ENCODE data around the gene PTPRB. TPM values are rescaled to one million over a fixed set of nuclear protein-coding genes. Genes with fewer than 3 reads are reported as not detected.
"Not testable (repeated sequence)": the region's sequence is repeated elsewhere in the genome, so short reads cannot be mapped to it uniquely, and the experiment has no call there.

PTPRB gene
- total and polyA plus RNA-seq, 2 experiments from 2014 or later, result 0.36 to 1.7 TPM

DNA sequence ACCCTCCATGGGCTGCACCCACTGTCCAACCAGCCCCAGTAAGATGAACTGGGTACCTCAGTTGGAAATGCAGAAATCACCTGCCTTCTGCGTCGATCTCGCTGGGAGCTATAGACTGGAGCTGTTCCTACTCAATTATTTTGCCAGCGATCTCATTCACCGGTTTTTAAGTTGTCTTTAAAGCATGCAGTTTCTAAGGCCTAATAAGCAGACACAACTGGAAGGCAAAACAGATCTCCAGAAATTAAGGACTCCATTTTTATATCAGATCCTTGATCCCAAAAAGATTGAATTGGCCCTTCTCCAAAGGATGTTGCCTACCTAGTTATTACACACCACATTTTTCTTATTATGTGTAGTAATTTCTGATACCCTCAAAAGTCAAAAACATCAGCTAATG is 139.7 kb downstream of the PTPRB start:
- Histone ChIP-seq H3K36me3 (replicated peaks; ENCODE audit: insufficient read depth, low read depth) (no peaks in the 10 kb centered on the region), H3K9me3 (ENCODE audit: low read depth) (no peaks in the 10 kb centered on the region), H3K4me2 (no peak overlapping the region), H3K27me3 (no peaks in the 10 kb centered on the region), H3K79me2 (no peaks in the 10 kb centered on the region), H3K4me1 (ENCODE audit: insufficient read depth) (no peaks in the 10 kb centered on the region), H4K20me1 (ENCODE audit: insufficient read depth, poor library complexity, severe bottlenecking) (no peaks in the 10 kb centered on the region), H2AFZ (no peak overlapping the region), H3K9me2 (replicated peaks; ENCODE audit: insufficient read depth) (no peaks in the 10 kb centered on the region), H3K4me3 (no peak overlapping the region), H3K27ac (no peak overlapping the region)
- WGBS (ENCODE audit: low lambda C conversion rate, missing lambda C conversion rate), result 78% methylated on average over 5 of the region's 5 CpGs
- TF ChIP-seq EZH2phosphoT487 (IDR thresholded peaks at IDR 0.05; ENCODE audit: low read depth, severe bottlenecking, unreplicated experiment) (no peak), EZH2 (IDR thresholded peaks at IDR 0.05; ENCODE audit: borderline replicate concordance) (no peak)
- TF ChIP-seq, protein P1, sequence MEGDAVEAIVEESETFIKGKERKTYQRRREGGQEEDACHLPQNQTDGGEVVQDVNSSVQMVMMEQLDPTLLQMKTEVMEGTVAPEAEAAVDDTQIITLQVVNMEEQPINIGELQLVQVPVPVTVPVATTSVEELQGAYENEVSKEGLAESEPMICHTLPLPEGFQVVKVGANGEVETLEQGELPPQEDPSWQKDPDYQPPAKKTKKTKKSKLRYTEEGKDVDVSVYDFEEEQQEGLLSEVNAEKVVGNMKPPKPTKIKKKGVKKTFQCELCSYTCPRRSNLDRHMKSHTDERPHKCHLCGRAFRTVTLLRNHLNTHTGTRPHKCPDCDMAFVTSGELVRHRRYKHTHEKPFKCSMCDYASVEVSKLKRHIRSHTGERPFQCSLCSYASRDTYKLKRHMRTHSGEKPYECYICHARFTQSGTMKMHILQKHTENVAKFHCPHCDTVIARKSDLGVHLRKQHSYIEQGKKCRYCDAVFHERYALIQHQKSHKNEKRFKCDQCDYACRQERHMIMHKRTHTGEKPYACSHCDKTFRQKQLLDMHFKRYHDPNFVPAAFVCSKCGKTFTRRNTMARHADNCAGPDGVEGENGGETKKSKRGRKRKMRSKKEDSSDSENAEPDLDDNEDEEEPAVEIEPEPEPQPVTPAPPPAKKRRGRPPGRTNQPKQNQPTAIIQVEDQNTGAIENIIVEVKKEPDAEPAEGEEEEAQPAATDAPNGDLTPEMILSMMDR (IDR thresholded peaks at IDR 0.05; ENCODE audit: poor library complexity), result no peak
- no peak for DNase-seq (ENCODE audit: low spot score)

DNA sequence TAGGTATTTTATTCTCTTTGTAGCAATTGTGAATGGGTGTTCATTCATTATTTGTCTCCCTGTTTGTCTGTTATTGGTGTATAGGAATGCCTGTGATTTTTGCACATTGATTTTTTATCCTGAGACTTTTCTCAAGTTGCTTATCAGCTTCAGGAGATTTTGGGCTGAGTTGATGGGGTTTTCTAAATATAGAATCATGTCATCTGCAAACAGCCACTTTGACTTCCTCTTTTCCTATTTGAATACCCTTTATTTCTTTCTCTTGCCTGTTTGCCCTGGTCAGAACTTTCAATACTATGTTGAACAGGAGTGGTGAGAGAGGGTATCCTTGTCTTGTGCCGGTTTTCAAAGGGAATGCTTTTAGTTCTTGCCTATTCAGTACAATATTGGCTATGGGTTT is 144.3 kb downstream of the PTPRB start:
- H3K79me2 ChIP-seq; H3K27me3 ChIP-seq; H4K20me1 ChIP-seq (ENCODE audit: insufficient read depth, poor library complexity, severe bottlenecking); H3K27ac ChIP-seq; H3K36me3 ChIP-seq (replicated peaks; ENCODE audit: insufficient read depth, low read depth); DNase-seq (ENCODE audit: low spot score); H3K9me3 ChIP-seq (ENCODE audit: low read depth); H3K4me1 ChIP-seq (ENCODE audit: insufficient read depth); H2AFZ ChIP-seq; H3K4me3 ChIP-seq; H3K4me2 ChIP-seq; H3K9me2 ChIP-seq (replicated peaks; ENCODE audit: insufficient read depth): not testable (repeated sequence)
- 91% methylated on average over 1 of the region's 1 CpG for WGBS (ENCODE audit: low lambda C conversion rate, missing lambda C conversion rate)

DNA sequence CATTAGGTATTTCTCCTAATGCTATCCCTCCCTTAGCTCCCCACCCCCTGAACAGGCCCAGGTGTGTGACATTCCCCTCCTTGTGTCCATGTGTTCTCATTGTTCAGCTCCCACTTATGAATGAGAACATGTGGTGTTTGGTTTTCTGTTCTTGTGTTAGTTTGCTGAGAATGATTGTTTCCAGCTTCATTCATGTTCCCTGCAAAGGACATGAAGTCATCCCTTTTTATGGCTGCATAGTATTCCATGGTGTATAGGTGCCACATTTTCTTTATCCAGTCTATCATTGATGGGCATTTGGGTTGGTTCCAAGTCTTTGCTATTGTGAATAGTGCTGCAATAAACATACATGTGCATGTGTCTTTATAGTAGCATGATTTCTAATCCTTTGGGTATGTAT is 146.3 kb downstream of the PTPRB start:
- not testable (repeated sequence) for H3K9me3 ChIP-seq (ENCODE audit: low read depth); H3K4me2 ChIP-seq; H3K27me3 ChIP-seq; H3K4me1 ChIP-seq (ENCODE audit: insufficient read depth); H2AFZ ChIP-seq; H3K27ac ChIP-seq; H3K36me3 ChIP-seq (replicated peaks; ENCODE audit: insufficient read depth, low read depth); DNase-seq (ENCODE audit: low spot score); H3K9me2 ChIP-seq (replicated peaks; ENCODE audit: insufficient read depth); H3K79me2 ChIP-seq; H4K20me1 ChIP-seq (ENCODE audit: insufficient read depth, poor library complexity, severe bottlenecking); H3K4me3 ChIP-seq

DNA sequence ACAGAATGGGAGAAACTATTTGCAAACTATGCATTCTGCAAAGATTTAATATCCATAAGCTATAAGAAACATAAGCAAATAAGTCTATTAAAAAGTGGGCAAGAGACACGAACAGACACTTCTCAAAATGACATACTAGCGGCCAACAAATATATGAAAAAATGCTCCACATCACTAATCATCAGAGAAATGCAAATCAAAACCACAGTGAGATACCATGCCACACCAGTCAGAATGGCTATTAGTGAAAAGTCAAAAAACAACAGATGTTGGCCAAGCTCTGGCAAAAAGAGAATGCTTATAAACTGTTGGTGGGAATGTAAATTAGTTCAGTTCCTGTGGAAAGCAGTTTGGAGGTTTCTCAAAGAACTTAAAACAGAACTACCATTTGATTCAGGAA is 149.8 kb downstream of the PTPRB start:
- Histone ChIP-seq H3K4me1 (ENCODE audit: insufficient read depth) (no peaks in the 10 kb centered on the region), H3K27me3 (no peaks in the 10 kb centered on the region), H3K79me2 (no peaks in the 10 kb centered on the region), H3K27ac (no peak overlapping the region), H3K36me3 (replicated peaks; ENCODE audit: insufficient read depth, low read depth) (no peaks in the 10 kb centered on the region), H3K9me3 (ENCODE audit: low read depth) (no peaks in the 10 kb centered on the region), H4K20me1 (ENCODE audit: insufficient read depth, poor library complexity, severe bottlenecking) (no peaks in the 10 kb centered on the region), H3K9me2 (replicated peaks; ENCODE audit: insufficient read depth) (no peaks in the 10 kb centered on the region), H3K4me2 (no peak overlapping the region), H2AFZ (no peak overlapping the region), H3K4me3 (no peak overlapping the region)
- no peak for DNase-seq (ENCODE audit: low spot score)
- TF ChIP-seq EZH2 (IDR thresholded peaks at IDR 0.05; ENCODE audit: borderline replicate concordance) (no peak), EZH2phosphoT487 (IDR thresholded peaks at IDR 0.05; ENCODE audit: low read depth, severe bottlenecking, unreplicated experiment) (no peak)
- TF ChIP-seq, protein P1 (IDR thresholded peaks at IDR 0.05; ENCODE audit: poor library complexity), result no peak
- WGBS (ENCODE audit: low lambda C conversion rate, missing lambda C conversion rate), result 87% methylated on average over 2 of the region's 2 CpGs

DNA sequence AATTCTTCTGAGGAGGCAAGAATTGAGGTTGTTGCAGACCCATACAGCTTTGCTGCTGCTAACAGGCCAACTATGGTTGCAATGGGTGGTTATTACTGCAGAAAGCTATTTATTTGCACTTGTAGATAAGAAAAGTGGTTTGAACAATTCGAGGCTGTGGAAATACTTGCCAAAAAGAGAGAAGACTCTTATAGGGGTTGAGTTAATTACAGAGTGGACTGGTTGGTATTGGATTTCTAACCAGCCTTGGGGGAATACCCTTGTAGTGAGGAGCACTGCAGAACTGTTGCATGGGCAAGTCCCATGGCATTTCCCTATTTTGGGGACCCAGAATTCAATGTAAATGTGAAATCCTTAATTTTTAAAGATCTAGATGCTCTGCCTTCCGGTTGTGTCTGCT is 150.6 kb downstream of the PTPRB start:
- Histone ChIP-seq H3K9me2 (replicated peaks; ENCODE audit: insufficient read depth) (no peaks in the 10 kb centered on the region), H2AFZ (no peak overlapping the region), H3K9me3 (ENCODE audit: low read depth) (no peaks in the 10 kb centered on the region), H3K4me2 (no peak overlapping the region), H4K20me1 (ENCODE audit: insufficient read depth, poor library complexity, severe bottlenecking) (no peaks in the 10 kb centered on the region), H3K36me3 (replicated peaks; ENCODE audit: insufficient read depth, low read depth) (no peaks in the 10 kb centered on the region), H3K4me1 (ENCODE audit: insufficient read depth) (no peaks in the 10 kb centered on the region), H3K27ac (no peak overlapping the region), H3K4me3 (no peak overlapping the region), H3K79me2 (no peaks in the 10 kb centered on the region), H3K27me3 (no peaks in the 10 kb centered on the region)
- WGBS (ENCODE audit: low lambda C conversion rate, missing lambda C conversion rate), result 66% methylated on average over 2 of the region's 2 CpGs
- no peak for DNase-seq (ENCODE audit: low spot score)
- TF ChIP-seq, protein P1 (IDR thresholded peaks at IDR 0.05; ENCODE audit: poor library complexity), result no peak
- TF ChIP-seq EZH2phosphoT487 (IDR thresholded peaks at IDR 0.05; ENCODE audit: low read depth, severe bottlenecking, unreplicated experiment) (no peak), EZH2 (IDR thresholded peaks at IDR 0.05; ENCODE audit: borderline replicate concordance) (no peak)

Measured in hepatocyte (in vitro differentiated cells).